Measurements from ENCODE around the gene BTBD16. TPM values are rescaled to one million over a fixed set of nuclear protein-coding genes. Genes with fewer than 3 reads are reported as not detected.

BTBD16 gene
- total RNA-seq, 1 donor from 2014 or later = not detected

DNA sequence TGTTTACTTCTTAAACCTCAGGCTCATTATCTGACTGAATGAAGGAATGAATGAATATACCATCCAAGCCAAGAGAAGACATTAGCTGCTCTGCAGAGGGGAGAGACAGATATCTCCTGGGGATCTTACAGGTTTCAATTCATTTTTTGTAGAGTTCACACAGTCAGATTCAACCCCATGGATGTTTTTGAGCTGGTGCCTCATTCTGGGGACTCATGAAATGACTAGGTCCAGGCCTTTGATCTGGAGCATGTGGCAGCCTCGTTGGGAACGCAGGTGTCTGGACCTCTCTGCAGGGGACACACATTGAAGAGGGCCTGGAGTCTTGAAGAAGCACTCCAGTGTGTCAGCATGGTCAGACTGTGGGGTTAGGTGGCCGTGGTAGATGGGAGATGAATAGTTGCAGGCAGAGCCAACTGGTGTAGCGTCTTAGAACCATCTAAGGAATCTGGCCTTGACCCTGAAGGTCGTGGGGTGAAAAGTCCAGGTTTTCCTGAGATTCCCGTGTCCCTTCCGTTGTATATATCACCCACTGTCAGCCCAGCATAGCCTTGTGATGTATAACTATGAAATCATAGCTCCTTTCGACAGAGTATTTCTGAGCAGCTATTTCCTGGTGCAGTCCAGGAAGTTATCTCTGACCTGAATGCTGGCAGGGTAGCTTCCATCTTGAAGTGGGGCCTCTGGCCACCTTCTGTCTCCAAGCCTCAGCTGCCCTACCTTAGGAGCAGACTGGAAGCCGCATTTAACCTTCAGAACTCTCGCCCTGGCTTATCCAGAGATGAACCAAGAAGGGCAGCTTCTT is 22.3 kb downstream of the BTBD16 start:
- peak; percentile 51 for DNase-seq (ENCODE audit: low read depth)

DNA sequence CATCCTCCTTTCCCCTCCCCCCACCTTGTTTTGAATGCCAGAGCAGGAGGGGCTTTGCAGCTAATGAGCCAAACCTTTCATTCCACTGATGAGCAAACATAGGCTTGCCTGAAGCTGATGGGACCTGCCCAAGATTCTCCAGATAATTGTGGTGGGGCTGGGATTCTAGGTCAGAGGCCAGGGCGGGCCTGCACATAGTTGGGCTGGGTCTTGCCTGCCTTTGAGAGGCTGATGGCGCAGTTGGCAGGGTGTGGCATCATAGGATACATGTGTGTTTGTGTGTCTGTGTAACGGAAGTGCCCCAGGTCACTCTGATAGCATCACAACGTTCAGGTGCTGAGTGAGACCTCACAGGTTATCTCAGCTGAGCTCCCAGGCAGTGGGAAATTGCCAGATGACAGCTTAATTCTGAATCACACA is 22.9 kb downstream of the BTBD16 start:
- DNase-seq (ENCODE audit: low read depth) = peak; percentile 90

DNA sequence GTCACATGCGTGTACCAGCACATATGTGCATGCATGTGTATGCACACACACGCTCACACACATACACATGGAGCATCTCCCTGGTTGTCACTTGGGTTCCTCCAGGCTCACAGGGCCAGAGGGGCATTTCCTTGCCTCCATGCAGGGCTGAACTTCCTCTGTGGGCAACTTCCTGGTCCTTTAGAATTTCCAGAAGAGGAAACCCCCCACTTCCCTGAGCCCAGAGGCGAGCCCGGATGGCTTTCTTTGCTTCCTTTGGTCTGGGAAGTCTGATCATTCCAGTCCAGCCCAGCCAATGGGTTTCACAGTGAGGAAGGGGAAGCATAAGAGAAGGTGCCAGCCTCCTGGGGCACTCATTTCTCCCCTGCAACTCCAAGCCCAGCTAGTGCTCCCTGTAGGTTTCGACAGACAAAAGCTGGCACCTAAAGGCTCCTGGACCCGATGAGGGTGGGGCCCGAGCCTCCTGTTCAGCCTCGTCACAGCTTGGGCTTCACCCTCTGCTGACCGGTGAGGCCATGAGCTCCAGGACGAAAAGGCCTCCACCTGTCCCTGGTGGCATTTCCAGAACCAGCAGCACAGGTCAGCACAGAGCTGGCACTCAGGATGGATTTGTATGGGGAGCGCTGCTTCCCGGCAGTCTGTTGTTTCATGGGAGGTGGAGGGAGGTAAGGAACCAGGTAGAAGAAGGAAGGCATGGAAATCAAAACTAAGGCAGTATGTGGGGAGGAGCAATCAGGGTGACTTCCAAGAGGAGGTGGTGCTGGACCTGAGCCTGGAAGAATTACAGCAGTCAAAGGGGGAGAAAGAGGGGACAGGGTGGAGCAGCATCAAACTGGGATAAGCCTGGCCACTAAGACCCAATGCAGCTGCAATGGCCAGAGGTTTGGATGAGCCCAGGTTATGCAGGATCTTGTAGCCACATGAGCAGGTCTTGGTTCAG is 23.7 kb downstream of the BTBD16 start:
- DNase-seq (ENCODE audit: low read depth) = no peak

DNA sequence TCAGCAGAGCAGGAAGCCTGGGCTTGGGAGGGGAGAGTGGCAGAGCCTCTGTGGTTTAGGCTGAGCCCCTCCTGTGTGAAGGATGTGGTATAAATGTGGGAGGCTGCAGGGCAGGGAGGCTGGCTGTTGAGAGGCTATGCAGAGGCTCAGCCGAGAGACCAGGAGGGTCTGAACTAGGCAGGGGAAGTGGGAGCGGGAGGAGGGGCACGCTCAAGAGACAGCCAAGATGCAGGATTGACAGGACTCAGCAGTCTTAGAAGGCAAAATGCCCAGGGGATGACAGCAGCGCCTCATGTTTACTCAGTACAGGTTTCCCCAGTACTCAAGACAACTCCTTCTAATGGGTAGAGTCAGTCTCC is 24.3 kb downstream of the BTBD16 start:
- no peak for DNase-seq (ENCODE audit: low read depth)

DNA sequence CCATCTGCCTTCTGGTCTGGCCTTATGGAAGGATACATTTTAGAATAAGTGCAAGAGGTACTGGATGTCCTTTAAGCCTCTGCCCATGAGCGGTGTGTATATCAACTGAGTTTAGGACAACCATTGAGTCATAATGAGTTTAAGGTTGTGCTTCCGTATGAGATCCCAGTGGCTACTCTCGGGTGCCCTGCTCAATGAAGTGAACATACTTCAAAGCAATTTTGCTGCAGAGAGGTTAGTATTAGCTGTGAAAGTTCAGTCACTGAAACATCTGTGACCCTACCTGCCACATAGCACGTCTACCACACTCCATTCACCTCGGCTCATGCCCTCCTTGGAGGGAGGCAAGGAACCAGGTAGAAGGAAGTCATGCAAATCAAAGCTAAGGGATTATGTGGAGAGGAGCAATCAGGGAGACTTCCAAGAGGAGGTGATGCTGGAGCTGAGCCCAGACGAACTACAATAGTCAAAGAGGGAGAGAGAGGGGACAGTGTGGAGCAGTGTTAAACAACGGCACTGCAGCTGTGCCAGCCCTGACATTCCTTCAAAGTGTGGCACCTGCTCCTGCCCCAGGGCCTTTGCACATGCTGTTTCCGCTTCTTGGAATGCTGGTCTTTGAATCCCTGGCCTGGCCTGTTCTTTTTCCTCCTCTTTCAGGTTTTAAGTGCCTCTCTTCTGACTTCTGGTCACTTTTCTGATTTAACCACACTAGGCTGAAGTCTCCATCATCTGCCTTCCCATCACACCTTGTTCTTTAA is 25.4 kb downstream of the BTBD16 start:
- no peak for DNase-seq (ENCODE audit: low read depth)

DNA sequence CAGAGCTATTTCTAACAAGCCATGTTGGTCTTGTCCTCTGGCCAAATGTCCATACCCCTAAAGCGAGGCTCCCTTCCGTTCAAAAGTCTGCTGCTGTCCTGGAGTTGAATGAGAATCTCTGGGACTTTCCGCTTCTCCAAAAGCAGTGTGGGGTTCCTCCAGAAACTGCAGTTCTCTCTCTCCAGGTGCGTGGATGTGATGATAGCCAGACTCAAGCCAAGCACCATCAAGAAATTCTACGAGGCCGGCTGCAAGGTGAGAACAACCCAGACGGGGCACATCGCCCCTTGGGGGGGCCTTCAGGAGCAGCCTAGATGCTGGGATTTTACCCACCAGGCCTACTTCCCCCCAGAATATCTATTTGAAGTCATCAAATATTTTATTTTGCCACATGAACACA is 26.5 kb downstream of the BTBD16 start:
- DNase-seq (ENCODE audit: low read depth) = no peak

DNA sequence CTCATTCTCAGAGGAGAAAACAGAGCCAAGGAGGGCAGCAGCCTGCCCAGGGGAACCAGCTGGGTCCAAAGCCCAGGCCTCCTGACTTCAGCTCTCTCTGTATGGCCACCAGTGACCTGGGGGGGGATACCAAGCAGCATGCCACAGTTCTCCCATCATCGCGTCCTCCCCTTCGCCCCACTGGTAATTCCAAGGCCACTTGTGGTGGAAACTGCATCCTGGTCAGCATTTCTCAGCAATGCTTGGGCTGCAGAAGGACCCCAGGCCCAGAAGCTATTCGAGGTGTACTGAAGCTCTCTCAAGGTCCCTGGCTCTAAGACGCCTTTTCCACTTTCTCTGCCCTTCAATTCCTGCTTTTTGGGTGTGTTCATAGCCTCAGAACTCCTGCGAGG is 27.1 kb downstream of the BTBD16 start:
- no peak for DNase-seq (ENCODE audit: low read depth)

DNA sequence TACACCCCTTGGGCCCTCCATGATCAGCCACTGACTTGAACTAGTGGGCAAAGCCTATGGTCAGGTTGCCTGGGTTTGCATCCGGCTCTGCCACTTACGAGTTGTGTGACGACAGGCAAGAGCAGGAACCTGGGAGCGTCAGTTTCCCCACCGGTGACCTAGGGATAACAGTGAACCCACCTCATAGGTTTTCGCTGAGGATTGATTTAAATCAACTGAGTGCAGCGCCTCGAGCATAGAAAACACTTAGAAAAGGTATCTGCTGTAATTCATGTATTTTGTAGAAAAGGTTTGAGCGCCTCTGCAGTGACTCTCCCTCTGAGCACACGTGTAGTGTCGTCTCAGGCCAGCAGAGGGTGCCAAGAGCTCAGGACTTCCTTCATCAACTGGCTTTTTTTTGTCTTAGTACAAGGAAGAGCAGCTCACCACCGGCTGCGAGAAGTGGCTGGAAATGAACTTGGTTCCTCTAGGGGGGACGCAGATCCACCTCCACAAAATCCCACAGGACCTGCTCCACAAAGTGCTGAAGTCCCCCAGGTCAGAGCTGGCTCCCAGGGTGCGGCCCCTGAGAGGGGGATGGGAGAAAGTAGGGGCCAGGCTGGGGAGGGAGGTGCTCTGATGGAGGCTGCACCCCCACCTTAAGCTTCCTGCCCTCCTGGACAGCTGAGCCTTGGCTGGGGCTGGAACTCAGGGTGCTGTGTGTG is 27.7 kb downstream of the BTBD16 start:
- peak; percentile 85 for DNase-seq (ENCODE audit: low read depth)

DNA sequence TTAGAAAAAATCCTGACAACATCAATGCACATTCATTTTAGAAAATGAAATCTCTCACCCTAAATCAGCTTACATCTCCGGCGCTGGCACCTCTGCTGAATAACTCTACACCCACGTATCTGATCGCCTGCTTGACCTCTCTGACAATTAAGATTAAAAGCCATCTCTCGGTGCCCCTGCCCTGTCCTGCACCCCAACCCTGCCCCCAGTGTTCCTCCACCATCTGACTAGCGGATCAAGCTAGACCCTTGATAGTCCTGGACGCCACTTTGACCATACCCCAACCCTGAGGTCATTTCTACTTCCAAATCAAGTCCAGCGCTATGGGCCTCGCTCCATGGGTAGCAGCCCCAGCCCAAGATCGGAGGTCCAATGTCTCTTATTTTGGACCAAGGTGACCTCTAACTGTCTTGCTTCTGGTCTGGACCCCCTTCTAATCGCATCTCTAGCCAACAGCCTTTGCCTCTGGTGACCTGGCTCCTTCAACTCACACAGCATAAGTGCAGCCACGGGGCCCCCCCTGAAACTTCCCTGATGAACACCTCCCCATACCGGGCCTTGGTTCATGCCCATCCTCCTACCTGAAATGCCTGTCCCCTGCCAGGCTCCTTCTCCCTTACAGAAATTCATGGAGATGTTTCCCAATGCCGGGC is 28.5 kb downstream of the BTBD16 start:
- DNase-seq (ENCODE audit: low read depth) = no peak

DNA sequence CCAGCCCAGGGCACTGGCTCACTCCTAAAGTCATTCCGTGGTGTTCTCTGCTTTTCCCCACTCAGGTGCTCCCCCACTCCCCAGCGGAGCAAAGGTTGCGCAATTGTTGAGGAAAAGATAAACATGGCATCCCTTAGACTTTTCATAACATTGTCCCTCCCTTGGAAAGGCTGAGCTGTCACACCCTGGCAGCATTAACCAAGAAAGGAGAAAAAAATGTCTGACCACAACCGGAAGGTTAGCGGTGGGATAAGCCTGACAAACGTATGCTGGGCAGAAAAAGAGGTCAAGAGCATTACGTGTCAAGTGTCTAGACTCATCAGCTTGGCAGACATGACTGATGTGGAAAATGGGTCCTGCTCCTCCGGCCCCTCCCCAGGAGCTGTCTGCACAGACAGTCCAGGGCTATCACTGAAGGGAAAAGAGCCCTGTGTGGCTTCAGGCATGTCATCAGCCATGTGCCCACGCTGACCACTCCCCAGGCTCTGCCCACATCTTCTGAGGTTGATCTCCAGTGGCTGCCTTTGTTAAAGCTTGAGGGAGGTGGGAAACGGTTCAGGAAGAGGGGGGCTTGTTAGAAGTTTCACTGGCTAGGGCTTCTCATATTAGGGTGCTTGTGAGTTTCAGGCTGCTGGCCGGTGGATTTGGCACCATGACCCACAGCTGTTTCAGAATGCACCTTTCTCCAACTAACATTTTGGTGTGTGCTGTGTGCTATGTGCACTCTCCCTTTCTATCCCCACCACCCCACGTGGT is 30.1 kb downstream of the BTBD16 start:
- peak; percentile 79 for DNase-seq (ENCODE audit: low read depth)

DNA sequence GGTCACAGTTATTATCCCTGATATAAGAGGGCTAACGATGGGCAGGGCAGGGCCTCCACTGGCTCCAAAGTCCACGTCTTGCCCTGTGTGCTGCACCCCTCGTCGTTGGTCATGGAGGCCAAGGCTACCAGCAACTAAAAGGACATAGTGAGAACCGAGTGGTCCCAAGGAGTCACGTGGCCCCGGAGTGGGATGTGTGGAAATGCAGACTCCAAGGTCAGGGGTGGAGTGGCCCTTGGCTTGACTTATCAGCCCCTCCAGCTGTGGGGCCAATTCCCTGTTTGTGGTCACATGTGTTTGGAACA is 30.7 kb downstream of the BTBD16 start:
- no peak for DNase-seq (ENCODE audit: low read depth)

DNA sequence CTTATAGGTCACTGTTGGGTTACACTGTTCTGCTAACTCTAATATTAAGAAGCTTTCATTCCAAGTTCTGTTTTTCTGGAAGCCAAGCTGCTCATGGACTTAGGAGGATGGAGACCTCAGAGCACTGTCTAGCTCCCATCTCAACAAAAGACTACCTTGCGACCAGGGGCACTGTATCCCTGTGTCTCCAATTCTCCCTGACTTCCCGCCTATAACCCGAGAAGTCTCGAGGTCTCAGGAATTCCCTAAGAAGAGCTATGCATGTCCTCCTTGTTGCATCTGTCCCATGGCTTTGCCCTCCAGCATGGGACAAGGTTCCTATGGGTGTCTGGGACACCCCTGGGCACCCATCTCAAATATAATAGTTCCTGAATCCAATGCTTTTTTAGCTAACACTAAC is 31.2 kb downstream of the BTBD16 start:
- DNase-seq (ENCODE audit: low read depth) = no peak

DNA sequence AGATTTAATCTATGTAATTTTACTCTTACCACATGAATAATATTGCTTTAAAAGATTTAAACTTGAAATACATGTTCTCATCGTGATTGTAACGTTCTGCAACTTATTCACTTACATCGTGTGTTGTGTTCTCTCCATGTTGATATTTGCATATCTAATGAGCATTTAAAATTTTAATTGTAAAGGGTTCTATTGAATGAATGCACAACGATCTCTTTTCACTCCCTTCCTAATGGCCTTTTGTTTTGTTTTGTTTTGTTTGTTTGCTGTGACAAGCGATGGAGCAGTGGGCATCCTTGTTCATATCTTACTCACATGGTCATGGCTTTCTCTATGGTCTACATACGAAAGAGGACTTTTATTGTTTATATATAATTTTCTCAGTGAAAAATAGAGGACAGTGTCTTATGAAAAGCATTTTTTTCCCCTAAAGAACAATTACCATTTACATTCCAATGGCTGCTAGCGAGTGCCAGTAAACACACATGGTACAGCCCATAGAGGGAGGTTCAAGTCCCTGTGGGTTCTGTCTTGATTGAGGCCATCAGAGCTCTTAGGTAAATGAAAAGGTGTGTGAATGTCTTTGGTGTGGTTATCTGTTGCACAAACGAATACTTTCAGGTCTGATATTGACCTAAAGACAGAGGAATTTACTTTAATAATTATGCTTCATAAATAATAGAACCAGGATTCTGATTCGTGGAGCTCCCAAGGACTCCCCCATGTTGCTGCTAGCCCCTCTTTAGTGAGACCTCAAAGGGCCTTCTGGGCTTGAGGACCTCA is 32.4 kb downstream of the BTBD16 start:
- no peak for DNase-seq (ENCODE audit: low read depth)

DNA sequence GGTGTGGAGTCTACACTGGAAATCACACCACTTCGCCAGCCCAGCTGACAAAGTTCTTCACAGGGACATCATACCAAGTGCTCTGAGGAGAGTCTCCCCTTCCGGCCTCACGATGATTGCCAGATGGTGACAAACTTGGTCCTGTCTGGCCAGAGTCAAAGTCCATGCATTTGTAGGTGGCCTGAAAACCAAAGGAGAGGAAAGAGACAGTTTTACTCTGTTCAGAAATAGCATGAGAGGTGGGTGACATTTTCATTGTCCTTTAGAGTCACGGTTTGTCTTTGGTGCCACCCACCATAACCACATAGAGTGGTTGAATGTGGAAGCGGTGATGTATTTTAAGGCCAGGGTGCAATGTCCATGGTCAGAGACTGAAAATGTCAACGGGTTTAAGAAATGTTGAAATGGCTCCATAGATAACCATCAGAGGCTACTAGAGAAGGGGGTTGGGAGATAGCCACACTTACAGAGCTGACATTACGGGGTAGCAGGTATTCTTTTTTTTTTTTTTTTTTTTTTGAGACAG is 33.0 kb downstream of the BTBD16 start:
- DNase-seq (ENCODE audit: low read depth) = no peak

DNA sequence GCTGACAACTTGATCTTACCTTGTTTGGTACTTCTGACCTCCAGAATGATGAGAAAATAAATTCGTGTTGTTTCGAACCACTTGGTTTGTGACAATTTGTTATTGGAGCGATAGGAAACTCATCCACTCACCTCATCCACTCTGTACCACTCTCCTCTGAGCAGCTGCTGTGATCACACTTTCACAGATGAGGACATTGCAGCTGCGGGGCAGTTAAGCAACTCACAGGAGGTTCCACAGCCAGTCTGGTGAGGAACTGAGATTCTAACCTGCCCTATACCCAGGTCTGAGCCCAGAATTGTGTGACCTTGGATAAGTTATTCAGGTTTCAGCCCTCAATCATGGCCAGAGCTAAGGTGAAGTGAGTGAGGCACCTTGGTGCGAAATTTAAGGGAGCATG is 35.2 kb downstream of the BTBD16 start:
- no peak for DNase-seq (ENCODE audit: low read depth)

DNA sequence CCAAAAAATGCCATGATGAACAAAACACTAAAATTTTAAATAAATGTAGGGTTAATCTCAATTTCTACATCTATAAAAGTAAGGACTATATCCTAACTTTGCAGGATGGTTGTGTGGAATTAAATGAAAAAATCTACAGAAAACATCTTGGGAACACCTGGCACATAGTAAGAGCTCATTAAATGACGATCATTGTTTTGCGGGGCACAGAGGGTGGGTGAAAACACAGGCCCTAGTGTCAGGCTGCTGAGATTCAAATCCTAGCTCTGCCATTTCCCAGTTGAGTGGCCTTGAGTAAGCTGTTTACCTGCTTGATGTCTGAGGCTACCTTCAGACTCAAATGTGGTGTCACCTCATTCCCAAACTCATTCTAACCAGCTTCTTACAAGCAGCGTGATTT is 35.6 kb downstream of the BTBD16 start:
- no peak for DNase-seq (ENCODE audit: low read depth)

DNA sequence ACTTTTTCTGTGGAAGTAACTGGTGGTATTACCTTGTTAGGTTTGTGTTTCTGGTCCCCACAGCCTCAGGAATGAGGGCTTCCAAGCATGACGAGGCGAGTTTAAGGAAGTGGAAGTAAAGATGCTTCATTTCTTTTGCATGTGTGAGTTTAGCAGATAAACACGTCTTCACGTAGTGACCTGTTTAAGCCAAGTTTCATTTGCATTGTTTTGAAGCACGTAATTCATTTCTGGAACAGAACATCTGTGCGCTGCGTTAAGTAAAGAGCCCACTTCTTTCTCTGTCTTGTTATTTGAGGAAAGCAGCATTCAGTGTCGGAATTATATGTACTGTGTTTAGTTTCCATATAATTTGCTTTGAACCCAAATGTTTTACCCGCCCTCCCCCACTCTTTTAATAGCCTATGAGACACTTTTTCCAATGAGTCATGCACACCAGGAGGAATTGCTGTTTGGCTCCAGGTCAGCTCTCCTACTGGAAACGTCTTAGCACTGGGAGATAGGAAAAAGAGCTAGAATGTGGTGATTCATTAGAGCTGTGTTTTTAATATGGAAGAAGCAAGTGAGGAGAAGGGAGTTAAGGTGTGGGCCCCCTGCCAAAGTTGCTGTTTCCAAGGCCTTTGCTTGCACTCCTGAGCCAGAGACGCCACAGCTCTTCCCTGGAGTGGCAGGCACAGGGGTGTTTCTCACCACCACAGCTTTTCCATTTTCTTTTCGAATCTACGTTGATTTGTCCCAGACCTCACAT is 36.7 kb downstream of the BTBD16 start:
- peak; percentile 88 for DNase-seq (ENCODE audit: low read depth)

Measured in myocyte (in vitro differentiated cells).